AG04449 (cell line): Measurements from ENCODE around the gene ADGRG4.

Source experiments
- CTCF ChIA-PET: fragments of 350-600 bp; formaldehyde crosslinking; extraction: SDS; loops from one replicate; lab custom pipeline; 2021; ENCODE audit warnings: antibody characterized with exemption; lab: Yijun Ruan, JAX
- POLR2A ChIA-PET: fragments of 400-600, 350-600 bp; formaldehyde crosslinking; extraction: SDS; loops from one replicate; lab custom pipeline; 2020; ENCODE audit warnings: antibody characterized with exemption, inconsistent platforms; lab: Yijun Ruan, JAX
- DNase-seq: peaks from one replicate; pipeline ENCODE4 v3.0.0-alpha.2; 2010; ENCODE audit warnings: low read depth, low spot score
- H3K4me3 ChIP-seq: 2 replicates; pipeline ENCODE4 v1.5.1; 2011; ENCODE audit warnings: low read depth, mild to moderate bottlenecking, control low read depth, low read length
- TF ChIP-seq, protein P1 (sequence below): IDR thresholded peaks from one replicate; pipeline ENCODE4 v1.5.1; 2011; ENCODE audit warnings: mild to moderate bottlenecking, moderate library complexity, low read length, control low read depth, inconsistent platforms; ENCODE audit not compliant: insufficient read depth; ENCODE audit errors: missing control alignments

The ADGRG4 gene

DNA sequence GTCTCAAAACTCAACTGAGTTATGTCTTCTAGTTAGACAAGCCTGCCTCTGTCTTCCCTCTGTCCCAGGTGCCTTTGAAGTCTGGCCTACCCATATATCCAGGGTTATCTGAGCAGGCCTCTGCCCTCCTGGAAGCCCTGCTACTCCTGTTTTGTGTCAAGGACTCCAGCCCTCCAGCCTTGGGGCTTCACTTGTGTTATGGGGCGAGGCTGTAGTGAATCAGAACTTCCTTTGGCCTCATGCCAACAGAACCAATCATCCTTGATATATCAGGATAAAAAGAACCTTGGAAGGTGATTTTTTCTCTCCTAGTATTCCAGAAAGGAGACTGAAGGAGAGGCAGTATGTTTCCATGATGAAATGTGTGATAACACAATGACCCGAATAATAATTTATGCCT, 8.9 kb upstream of the ADGRG4 start:
- DNase-seq = no peak
- CTCF ChIA-PET = no interaction called here
- POLR2A ChIA-PET = no interaction called here
- TF ChIP-seq, protein P1, sequence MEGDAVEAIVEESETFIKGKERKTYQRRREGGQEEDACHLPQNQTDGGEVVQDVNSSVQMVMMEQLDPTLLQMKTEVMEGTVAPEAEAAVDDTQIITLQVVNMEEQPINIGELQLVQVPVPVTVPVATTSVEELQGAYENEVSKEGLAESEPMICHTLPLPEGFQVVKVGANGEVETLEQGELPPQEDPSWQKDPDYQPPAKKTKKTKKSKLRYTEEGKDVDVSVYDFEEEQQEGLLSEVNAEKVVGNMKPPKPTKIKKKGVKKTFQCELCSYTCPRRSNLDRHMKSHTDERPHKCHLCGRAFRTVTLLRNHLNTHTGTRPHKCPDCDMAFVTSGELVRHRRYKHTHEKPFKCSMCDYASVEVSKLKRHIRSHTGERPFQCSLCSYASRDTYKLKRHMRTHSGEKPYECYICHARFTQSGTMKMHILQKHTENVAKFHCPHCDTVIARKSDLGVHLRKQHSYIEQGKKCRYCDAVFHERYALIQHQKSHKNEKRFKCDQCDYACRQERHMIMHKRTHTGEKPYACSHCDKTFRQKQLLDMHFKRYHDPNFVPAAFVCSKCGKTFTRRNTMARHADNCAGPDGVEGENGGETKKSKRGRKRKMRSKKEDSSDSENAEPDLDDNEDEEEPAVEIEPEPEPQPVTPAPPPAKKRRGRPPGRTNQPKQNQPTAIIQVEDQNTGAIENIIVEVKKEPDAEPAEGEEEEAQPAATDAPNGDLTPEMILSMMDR = no peak
- H3K4me3 ChIP-seq = no peak overlapping the region

DNA sequence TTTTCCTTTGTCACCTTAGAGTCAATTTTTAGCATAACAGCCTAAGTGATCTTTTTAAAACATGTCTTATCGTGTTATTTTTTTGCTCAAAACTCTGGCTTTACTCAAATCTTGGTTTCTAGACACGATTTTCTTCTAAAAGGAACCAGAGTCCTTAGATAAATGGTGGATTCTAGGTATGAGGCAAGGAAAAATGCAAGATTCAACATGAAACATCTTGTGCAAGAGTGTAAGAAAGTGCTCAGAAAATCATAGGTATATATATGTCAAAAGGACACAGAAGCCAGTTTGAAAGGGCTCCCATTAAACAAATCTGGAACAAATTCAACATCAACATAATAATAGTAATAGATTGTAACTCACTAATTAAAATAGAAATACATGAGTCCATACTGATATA, 8.1 kb upstream of the ADGRG4 start:
- DNase-seq = no peak
- no peak overlapping the region for H3K4me3 ChIP-seq
- POLR2A ChIA-PET = no interaction called here
- CTCF ChIA-PET = no interaction called here
- TF ChIP-seq, protein P1 = no peak

DNA sequence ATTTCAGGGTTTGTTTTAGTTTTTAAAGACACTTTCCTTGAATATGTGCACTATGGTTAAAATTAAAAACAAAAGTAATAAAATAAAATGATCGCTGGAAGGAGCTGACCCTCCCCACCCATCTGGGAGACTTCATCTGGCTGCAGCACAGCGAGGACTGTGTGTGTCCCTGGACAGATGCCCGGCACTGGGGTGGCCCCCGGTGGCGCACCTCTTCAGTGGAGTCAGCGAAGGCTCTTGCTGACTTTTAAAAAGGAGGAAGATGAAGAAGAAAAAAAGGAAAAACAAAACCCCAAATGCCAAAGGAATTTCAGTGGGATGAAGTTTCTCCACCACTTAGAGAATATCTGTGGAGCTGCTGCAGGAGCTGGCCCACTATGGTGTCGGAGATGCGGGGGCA, 5.4 kb upstream of the ADGRG4 start:
- POLR2A ChIA-PET = no interaction called here
- H3K4me3 ChIP-seq = no peak overlapping the region
- no peak for DNase-seq
- CTCF ChIA-PET = no interaction called here
- TF ChIP-seq, protein P1 = no peak

DNA sequence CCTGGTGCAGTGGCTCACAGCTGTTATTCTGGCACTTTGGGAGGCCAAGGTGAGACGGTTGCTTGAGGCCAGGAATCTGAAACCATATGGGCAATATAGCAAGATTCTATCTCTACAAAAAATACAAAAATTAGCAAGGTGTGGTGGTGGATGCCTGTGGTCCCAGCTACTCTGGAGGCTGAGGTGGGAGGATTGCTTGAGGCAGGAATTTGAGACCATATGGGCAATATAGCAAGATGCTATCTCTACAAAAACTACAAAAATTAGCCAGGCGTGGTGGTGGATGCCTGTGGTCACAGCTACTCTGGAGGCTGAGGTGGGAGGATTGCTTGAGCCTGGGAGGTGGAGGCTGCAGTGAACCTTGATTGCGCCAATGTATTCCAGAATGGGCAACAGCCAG, 2.3 kb downstream of the ADGRG4 start:
- CTCF ChIA-PET = no interaction called here
- POLR2A ChIA-PET = no interaction called here
- TF ChIP-seq, protein P1 = no peak

DNA sequence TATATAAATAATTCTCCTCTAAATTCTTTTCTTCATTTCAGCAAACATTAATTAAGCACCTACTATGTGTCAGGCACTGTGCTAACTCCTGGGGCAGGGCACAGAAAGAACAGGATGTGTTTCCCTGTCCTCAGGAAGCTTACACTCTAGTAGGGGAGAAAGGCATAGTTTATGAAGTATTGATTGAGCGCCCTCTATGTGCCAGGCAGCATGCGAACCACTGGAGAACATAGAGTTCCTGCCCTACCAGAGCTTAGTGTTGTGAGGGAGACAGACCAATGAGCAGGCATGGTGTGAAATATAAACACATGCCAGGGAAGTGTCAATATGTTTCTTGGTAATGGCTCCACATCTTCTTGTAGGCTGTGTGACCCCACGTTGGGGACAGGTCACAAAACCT, 3.7 kb downstream of the ADGRG4 start:
- TF ChIP-seq, protein P1 = no peak
- ChIA-PET CTCF (no interaction called here), POLR2A (no interaction called here)

More for the DNA sequence above, 2.3 kb downstream of the ADGRG4 start:
- DNase-seq = no peak
- H3K4me3 ChIP-seq = no peak overlapping the region

DNA sequence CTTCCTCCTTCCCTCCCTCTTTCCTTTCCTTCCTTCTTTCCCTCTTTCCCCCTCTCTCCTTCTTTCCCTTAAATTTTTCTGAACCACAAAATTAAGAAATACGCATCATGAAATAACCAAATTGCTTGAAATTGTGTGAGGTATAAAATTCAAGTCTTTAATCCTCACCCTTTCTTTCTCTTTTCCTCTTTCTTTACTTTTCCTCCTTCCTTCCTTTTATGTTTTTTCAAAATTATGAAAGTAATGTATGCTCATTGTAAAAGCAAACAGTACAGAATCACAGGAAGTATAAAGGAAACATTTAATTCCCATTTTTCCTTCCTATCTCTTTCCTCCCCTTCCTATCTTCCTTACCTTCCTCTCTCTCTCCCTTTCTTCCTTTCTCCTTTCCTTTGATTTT, 5.4 kb downstream of the ADGRG4 start:
- DNase-seq = no peak
- TF ChIP-seq, protein P1 = no peak
- ChIA-PET CTCF (no interaction called here), POLR2A (no interaction called here)
- H3K4me3 ChIP-seq = no peak overlapping the region

More for the DNA sequence above, 3.7 kb downstream of the ADGRG4 start:
- H3K4me3 ChIP-seq = no peak overlapping the region
- DNase-seq = no peak
